ENCODE measurements around the gene TBCCD1.
"Not testable (repeated sequence)": the region's sequence is repeated elsewhere in the genome, so short reads cannot be mapped to it uniquely, and the experiment has no call there.

The TBCCD1 gene

GRCh38 chr3:186596568-186597287, 29.6 kb upstream of the TBCCD1 start:
- DNase-seq (ENCODE audit: low read depth, low spot score), result no peak

- no peak for DNase-seq (ENCODE audit: low read depth, low spot score)
Observed at GRCh38 chr3:186594591-186595113, 27.5 kb upstream of the TBCCD1 start.

GRCh38 chr3:186593862-186594261, 26.7 kb upstream of the TBCCD1 start:
- no peak for DNase-seq (ENCODE audit: low read depth, low spot score)

- no peak for DNase-seq (ENCODE audit: low read depth, low spot score)
Observed at GRCh38 chr3:186592682-186593081, 25.5 kb upstream of the TBCCD1 start.

- DNase-seq (ENCODE audit: low read depth, low spot score), result no peak
Observed at GRCh38 chr3:186590580-186591295, 23.6 kb upstream of the TBCCD1 start.

GRCh38 chr3:186589856-186590579, 22.9 kb upstream of the TBCCD1 start:
- no peak for DNase-seq (ENCODE audit: low read depth, low spot score)

GRCh38 chr3:186589121-186589520, 22.0 kb upstream of the TBCCD1 start:
- no peak for DNase-seq (ENCODE audit: low read depth, low spot score)

GRCh38 chr3:186588632-186589031, 21.5 kb upstream of the TBCCD1 start:
- no peak for DNase-seq (ENCODE audit: low read depth, low spot score)

GRCh38 chr3:186587183-186587582, 20.0 kb upstream of the TBCCD1 start:
- DNase-seq (ENCODE audit: low read depth, low spot score), result no peak

GRCh38 chr3:186586245-186586644, 19.1 kb upstream of the TBCCD1 start:
- DNase-seq (ENCODE audit: low read depth, low spot score), result not testable (repeated sequence)

GRCh38 chr3:186583831-186584230, 16.7 kb upstream of the TBCCD1 start:
- DNase-seq (ENCODE audit: low read depth, low spot score), result no peak

GRCh38 chr3:186582541-186582940, 15.4 kb upstream of the TBCCD1 start:
- DNase-seq (ENCODE audit: low read depth, low spot score), result no peak

- no peak for DNase-seq (ENCODE audit: low read depth, low spot score)
Observed at GRCh38 chr3:186580785-186581184, 13.6 kb upstream of the TBCCD1 start.

- no peak for DNase-seq (ENCODE audit: low read depth, low spot score)
Observed at GRCh38 chr3:186577521-186577920, 10.4 kb upstream of the TBCCD1 start.

- no peak for DNase-seq (ENCODE audit: low read depth, low spot score)
Observed at GRCh38 chr3:186571644-186572013, 4.5 kb upstream of the TBCCD1 start.

- DNase-seq (ENCODE audit: low read depth, low spot score), result no peak
Observed at GRCh38 chr3:186570941-186571643, 4.0 kb upstream of the TBCCD1 start.

- peak; percentile 97 for DNase-seq (ENCODE audit: low read depth, low spot score)
Observed at GRCh38 chr3:186570096-186570940, 3.2 kb upstream of the TBCCD1 start, which contains the start of gene DNAJB11. Gene DNAJB11, plus strand, starts transcription at chr3:186570720. Its CDS starts 178 bp downstream, at chr3:186570898.

GRCh38 chr3:186569779-186570095, 2.6 kb upstream of the TBCCD1 start:
- DNase-seq (ENCODE audit: low read depth, low spot score), result no peak

- not testable (repeated sequence) for DNase-seq (ENCODE audit: low read depth, low spot score)
Observed at GRCh38 chr3:186569361-186569760, 2.2 kb upstream of the TBCCD1 start.

GRCh38 chr3:186566772-186567071, 417 bp downstream of the TBCCD1 start:
- no peak for DNase-seq (ENCODE audit: low read depth, low spot score)

GRCh38 chr3:186564586-186564985, 2.6 kb downstream of the TBCCD1 start:
- no peak for DNase-seq (ENCODE audit: low read depth, low spot score)

Measured in activated CD4-positive, CD25-positive, alpha-beta regulatory T cell treated with anti-CD3 and anti-CD28 coated beads, Interleukin-2, amount 50 U/mL, for 16 hours (primary cell).